Stimulated activated CD8-positive, alpha-beta memory T cell treated with anti-CD3 and anti-CD28 coated beads, Interleukin-7, amount 100 ng/mL, for 48 hours (primary cell): Measurements from ENCODE around the gene EWSR1.
"Not testable (repeated sequence)": the region's sequence is repeated elsewhere in the genome, so short reads cannot be mapped to it uniquely, and the experiment has no call there.

Experiments used
- DNase-seq, 2 donors: peaks; one replicate each; pipeline ENCODE4 v3.0.0-alpha.2; 2020; ENCODE audit warnings: low read depth in 1 of 2; ENCODE audit errors: extremely low read depth in 1 of 2

The EWSR1 gene

GRCh38 chr22:29334696-29335344 is 66.8 kb downstream of the EWSR1 start:
- no peak for DNase-seq

DNA sequence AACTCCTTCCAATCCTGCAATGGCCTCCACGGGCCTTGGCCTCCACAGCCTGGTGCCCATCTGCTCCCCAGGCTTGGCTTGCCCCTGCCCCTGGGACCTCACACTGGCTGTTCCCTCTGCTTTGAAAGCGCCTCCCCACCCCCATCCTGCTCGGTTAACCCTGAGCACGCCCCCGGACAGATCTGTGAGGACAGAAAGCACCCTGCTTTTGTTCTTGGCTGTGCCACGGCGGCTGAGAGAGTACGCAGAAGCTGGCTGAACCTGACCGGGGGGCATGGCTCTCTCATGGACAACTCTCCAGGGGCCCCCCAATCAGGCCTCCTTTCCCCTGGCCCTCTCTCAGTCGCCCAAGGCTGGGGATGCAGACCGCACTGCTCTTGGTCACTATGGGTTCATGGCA is 67.6 kb downstream of the EWSR1 start:
- no peak for DNase-seq

- DNase-seq = no peak
Measured at GRCh38 chr22:29336751-29337490, 68.9 kb downstream of the EWSR1 start.

- no peak for DNase-seq
Measured at GRCh38 chr22:29337631-29338284, 69.7 kb downstream of the EWSR1 start.

DNA sequence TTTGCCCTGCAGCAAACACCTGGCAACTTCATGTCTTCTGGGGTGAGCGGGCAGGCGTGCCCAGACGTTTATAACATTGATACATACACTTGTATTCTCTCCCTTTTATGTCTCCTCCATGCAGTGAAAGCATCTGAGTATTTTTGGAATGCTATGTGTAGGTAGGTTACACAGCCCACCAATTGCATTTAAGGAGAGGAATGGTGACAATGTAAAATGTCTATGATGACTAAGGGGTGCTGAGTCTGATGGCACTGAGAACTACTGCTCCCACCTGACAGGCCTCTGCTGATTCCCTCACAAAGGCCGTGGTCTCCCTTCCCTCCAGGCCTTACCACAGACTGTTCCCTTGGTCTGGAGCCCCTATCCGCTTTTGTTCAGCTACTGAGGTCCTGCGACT is 70.3 kb downstream of the EWSR1 start:
- no peak for DNase-seq

DNA sequence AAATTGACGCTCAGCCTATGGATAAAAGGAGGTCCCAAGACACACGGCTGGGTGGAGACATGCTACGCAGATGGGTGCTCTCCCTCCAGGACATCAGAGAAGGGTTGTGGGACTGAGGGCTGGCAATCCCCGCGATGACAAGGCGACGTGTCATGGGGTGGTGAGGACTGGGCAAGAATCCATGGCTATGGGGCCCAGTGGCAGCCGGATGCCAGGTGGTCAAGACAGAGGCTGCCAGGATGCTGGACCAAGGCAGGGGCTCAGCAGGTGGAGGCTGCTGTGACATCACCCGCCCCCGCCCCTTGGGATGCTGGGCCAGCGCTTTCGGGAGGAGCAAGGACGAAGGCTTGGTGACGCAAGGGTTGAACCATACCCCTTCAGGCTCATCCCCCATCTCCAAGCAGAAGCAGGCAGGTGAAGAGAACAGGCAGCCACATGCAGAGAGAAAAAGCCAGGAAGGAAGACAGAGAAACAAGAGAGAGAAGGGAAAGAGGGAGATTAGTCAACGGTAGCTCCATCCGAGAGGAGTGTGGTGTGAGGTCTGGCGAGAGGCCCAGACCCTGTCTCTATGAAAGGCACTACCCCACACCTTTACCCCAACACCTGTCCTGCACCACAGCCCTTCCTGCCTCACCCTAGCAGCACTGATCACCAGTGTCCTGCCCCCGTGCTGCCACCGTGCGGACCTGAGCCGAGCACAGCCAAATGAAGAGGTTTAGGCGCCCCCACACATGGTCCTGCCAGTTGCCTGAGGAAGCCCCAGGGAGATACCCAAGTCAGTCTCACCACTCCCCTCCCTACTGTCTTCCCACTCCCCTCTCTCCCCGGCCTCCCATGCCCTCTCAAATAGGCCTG is 71.5 kb downstream of the EWSR1 start:
- no peak for DNase-seq

GRCh38 chr22:29340566-29340965 is 72.5 kb downstream of the EWSR1 start:
- DNase-seq = no peak

- DNase-seq = no peak
Measured at GRCh38 chr22:29341056-29341848, 73.2 kb downstream of the EWSR1 start.

GRCh38 chr22:29341849-29342127 is 73.7 kb downstream of the EWSR1 start:
- DNase-seq = no peak

DNA sequence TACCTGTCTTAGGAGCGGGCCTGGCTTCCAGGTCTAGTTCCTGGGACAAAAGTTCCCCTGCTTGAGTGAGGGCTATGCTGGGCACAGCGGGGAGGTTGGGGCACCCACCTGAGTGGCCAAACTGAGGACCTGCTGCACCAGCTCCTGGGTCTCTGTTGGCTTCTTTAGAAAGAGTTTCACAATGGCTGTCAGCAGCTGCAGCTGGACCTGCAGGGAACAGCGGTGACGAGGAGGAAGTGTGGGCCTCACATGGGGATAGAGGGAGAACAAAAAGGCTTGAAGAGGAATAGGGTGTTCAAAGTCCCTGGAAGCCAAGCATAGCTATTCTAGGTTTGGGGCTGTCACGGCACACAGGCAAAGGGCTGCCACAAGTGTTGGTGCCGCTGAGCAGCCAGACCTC is 74.1 kb downstream of the EWSR1 start:
- no peak for DNase-seq

DNA sequence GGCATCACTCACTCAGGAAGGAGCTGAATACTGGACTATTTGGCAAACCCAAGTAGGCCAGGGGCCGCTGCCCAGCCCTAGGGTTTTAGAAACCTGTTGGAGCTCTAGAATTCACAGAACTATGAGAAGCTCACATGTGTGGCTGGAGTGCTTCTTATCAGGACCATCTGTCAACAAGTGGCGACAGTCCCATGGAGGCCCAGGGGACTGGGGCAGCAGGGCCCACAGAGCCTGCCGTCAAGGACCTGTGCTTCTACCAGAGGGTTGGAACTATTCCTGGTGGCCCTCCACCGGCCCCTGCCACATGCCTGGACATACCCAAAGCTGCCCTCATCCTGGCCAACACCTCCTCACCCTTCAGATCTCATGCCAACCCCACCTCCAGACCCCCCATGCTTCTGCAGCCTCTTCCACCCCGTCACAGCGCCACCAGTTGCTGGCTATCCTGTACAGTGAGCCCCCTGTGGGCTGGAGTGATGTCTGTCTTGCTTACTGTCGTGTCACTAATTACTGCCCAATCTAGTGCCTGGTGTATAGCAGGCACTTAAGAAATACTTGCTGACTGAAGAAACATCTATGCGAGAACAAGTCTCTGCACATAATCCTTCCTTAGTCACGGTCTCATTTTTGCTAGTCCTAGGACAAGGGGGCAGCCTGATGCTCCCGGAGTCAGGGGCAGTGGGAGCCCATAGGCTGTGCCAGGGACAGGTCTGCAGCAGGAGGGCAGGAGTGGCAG is 74.7 kb downstream of the EWSR1 start:
- no peak for DNase-seq

- DNase-seq = no peak
Measured at GRCh38 chr22:29343313-29343805, 75.3 kb downstream of the EWSR1 start.

DNA sequence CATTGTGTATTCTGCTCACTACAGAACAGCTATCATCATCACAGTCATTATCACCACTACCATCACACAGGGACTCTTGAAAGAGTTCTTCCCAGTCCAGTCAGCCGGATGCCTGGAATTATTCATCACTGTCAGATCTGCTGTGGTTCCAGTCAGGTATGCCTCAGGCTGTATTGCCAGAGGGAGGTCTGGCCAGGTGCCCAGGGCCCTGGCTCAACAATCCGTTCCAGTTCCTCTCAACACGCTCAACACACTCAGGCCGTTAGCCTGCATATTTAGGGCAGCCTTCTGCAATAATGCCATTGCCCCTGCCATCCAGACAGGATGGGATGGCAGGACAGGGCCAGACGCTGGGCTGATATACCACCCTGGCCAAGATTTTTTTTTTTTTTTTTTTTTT is 76.1 kb downstream of the EWSR1 start:
- no peak for DNase-seq

- not testable (repeated sequence) for DNase-seq
Measured at GRCh38 chr22:29344889-29345288, 76.8 kb downstream of the EWSR1 start.

DNA sequence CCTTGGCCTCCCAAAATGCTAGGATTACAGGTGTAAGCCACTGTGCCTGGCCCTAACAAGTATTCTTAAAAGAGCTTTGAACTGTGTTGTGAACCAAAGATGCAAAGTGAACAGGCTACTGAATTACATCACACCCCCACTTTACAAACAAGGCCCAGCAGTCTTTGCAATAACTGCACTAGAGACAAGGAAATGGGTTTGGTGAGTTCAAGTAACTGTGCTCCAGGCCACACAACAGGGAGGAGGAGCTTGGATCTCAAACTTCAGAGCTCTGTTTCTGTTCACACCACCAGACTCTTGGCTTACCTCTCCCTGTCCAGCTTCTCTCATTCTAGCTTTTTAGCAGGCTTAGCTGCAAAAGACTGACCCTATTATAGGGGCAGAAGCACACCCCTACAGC is 77.9 kb downstream of the EWSR1 start:
- no peak for DNase-seq

DNA sequence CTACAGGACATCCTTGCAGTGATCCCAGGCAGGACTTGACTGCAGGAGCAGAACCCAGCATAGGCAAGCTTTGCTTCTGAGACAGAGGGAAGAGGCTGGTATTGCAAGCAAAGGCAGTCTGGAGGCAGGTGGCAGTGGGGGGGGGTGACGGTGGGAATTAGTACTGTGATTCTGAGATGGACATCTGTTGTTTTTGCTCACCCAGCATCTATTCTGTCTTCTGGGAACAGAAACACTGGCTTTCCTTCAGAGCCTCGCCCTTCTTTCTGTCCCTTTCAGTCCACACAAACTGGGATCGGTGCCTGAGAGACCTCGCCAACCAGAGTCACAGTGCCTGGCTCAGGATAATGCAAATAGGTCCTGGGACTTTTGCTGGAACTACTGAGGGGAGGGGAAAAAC is 78.6 kb downstream of the EWSR1 start:
- no peak for DNase-seq

- DNase-seq = no peak
Measured at GRCh38 chr22:29348041-29348440, 80.0 kb downstream of the EWSR1 start.

GRCh38 chr22:29348956-29349355 is 80.9 kb downstream of the EWSR1 start:
- no peak for DNase-seq
